Brain microvascular endothelial cell (primary cell): ENCODE measurements around the gene NPY4R.
"Not testable (repeated sequence)": the region's sequence is repeated elsewhere in the genome, so short reads cannot be mapped to it uniquely, and the experiment has no call there.

Experiments
- DNase-seq: peaks from one replicate; pipeline ENCODE4 v3.0.0-alpha.2; 2020
- H3K27ac ChIP-seq: fragments of 250-450 bp; sonication (Bioruptor Pico); 2 replicates; pipeline ENCODE4 v1.5.1; 2020; ENCODE audit warnings: mild to moderate bottlenecking, moderate library complexity
- H3K27me3 ChIP-seq: fragments of 250-450 bp; sonication (Bioruptor Pico); replicated peaks from 2 replicates; pipeline ENCODE4 v1.5.1; 2020; ENCODE audit warnings: mild to moderate bottlenecking
- H3K36me3 ChIP-seq: fragments of 250-450 bp; sonication (Bioruptor Pico); replicated peaks from 2 replicates; pipeline ENCODE4 v1.5.1; 2020; ENCODE audit warnings: mild to moderate bottlenecking
- H3K4me3 ChIP-seq: 2 replicates; pipeline ENCODE4 v1.5.1; 2011; ENCODE audit warnings: low read depth, mild to moderate bottlenecking, control low read depth, low read length, moderate library complexity
- in situ Hi-C: cut with HindIII; loops from 2 replicates; pipeline ENCODE4 v1.10.0; 2017; ENCODE audit warnings: low sequenced_read_pairs, low pct_ligation_motif_present

The NPY4R gene

GRCh38 chr10:46447439-46447838, 18.3 kb downstream of the NPY4R start:
- H3K36me3 ChIP-seq, DNase-seq, in situ Hi-C loops, H3K27me3 ChIP-seq, H3K27ac ChIP-seq, H3K4me3 ChIP-seq: not testable (repeated sequence)

GRCh38 chr10:46445389-46446122, 20.2 kb downstream of the NPY4R start:
- in situ Hi-C loops, H3K27ac ChIP-seq, H3K36me3 ChIP-seq, H3K27me3 ChIP-seq, H3K4me3 ChIP-seq, DNase-seq: not testable (repeated sequence)

- DNase-seq, H3K4me3 ChIP-seq, H3K27ac ChIP-seq, H3K36me3 ChIP-seq, H3K27me3 ChIP-seq, in situ Hi-C loops: not testable (repeated sequence)
These were observed 22.3 kb downstream of the NPY4R start for GRCh38 chr10:46443422-46443821.

GRCh38 chr10:46442706-46443275, 23.0 kb downstream of the NPY4R start:
- H3K4me3 ChIP-seq, H3K27me3 ChIP-seq, in situ Hi-C loops, DNase-seq, H3K27ac ChIP-seq, H3K36me3 ChIP-seq: not testable (repeated sequence)

- H3K36me3 ChIP-seq, H3K27ac ChIP-seq, H3K27me3 ChIP-seq, H3K4me3 ChIP-seq, in situ Hi-C loops: not testable (repeated sequence)
- peak; percentile 5 for DNase-seq
These were observed 23.9 kb downstream of the NPY4R start for GRCh38 chr10:46441837-46442278.

- in situ Hi-C loops, H3K27me3 ChIP-seq, H3K4me3 ChIP-seq, H3K27ac ChIP-seq, H3K36me3 ChIP-seq, DNase-seq: not testable (repeated sequence)
These were observed 24.8 kb downstream of the NPY4R start for GRCh38 chr10:46440942-46441341.

- in situ Hi-C loops, DNase-seq, H3K27me3 ChIP-seq, H3K27ac ChIP-seq, H3K36me3 ChIP-seq, H3K4me3 ChIP-seq: not testable (repeated sequence)
These were observed 42.2 kb downstream of the NPY4R start for GRCh38 chr10:46423550-46423949.

GRCh38 chr10:46419570-46420379, 46.0 kb downstream of the NPY4R start:
- H3K27me3 ChIP-seq, H3K27ac ChIP-seq, DNase-seq, H3K4me3 ChIP-seq, in situ Hi-C loops, H3K36me3 ChIP-seq: not testable (repeated sequence)

- H3K36me3 ChIP-seq, H3K4me3 ChIP-seq, H3K27ac ChIP-seq, H3K27me3 ChIP-seq, in situ Hi-C loops, DNase-seq: not testable (repeated sequence)
These were observed 47.5 kb downstream of the NPY4R start for GRCh38 chr10:46418283-46418682.

GRCh38 chr10:46415291-46415690, 50.5 kb downstream of the NPY4R start:
- H3K36me3 ChIP-seq, H3K27me3 ChIP-seq, in situ Hi-C loops, H3K4me3 ChIP-seq, DNase-seq, H3K27ac ChIP-seq: not testable (repeated sequence)

- DNase-seq, in situ Hi-C loops, H3K4me3 ChIP-seq, H3K27ac ChIP-seq, H3K27me3 ChIP-seq, H3K36me3 ChIP-seq: not testable (repeated sequence)
These were observed 53.1 kb downstream of the NPY4R start for GRCh38 chr10:46412665-46413064.

GRCh38 chr10:46411123-46411522, 54.6 kb downstream of the NPY4R start:
- in situ Hi-C loops, H3K4me3 ChIP-seq, DNase-seq, H3K36me3 ChIP-seq, H3K27ac ChIP-seq, H3K27me3 ChIP-seq: not testable (repeated sequence)
